ENCODE results near the gene PPP4R3A. TPM values are rescaled to one million over a fixed set of nuclear protein-coding genes. Genes with fewer than 3 reads are reported as not detected.
"Not testable (repeated sequence)": the region's sequence is repeated elsewhere in the genome, so short reads cannot be mapped to it uniquely, and the experiment has no call there.

The PPP4R3A gene
- total RNA-seq, 1 experiment from 2014 or later = 53.1 TPM

DNA sequence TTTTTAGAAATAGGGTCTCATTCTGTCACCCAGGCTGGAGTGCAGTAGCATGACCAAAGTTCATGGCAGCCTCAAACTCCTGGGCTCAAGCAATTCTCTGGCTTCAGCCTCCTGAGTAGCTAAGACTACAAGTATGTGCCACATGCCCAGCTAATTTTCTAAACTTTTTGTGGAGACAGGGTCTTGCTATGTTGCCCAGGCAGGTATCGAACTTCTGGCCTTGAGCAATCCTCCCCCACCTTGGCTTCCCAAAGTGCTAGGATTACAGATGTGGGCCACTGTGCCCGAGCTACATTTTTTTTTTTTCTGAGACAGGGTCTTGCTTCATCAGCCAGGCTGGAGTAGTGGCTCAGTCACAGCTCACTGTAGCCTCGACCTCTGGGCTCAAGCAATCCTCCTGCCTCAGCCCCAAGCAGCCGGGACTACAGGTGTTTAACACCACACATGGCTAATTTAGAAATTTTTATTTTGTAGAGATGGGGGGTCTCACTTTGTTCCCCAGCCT, 7.1 kb downstream of the PPP4R3A start:
- no peak for DNase-seq (ENCODE audit: low read depth)

DNA sequence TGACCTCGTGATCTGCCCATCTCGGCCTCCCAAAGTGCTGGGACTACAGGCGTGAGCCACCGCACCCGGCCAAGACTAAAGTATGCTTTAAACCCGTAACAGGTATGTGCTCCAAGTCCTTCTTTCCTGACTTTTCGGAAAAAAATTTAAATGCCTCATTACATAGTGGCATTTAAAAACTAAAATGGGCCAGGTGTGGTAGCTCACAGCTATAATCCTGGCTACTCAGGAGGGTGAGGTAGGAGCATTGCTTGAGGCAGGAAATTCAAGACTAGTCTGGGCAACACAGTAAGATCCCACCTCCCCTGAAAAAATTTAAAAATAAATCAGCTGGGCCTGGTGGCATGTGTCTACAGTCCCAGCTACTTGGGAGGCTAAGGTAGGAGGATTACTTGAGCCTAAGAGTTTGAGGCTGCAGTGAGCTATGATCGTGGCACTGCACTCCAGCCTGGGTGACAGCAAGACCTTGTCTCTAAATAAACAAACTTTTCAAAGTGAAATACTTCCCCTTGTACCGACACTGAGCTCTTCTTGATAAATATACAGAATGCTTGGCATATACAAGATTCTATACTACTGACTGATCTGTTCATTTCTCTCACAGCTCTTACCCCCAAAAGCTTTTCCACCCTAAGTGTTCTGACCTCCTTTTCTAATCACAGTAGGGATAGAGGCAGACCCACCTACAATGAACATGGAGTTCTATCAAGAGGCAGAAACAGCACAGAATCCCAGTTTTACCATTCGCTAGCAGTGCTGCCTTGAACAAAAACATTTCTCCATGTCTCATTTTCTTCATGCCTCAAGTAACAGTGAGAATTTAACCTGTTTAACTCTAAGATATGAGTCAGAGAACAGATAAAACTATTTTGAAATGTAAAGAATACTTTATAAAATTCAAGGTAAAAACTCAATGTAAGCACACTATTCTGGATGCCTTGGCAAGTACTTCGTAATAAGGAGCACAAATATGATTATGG, 7.9 kb downstream of the PPP4R3A start:
- DNase-seq (ENCODE audit: low read depth) = no peak

DNA sequence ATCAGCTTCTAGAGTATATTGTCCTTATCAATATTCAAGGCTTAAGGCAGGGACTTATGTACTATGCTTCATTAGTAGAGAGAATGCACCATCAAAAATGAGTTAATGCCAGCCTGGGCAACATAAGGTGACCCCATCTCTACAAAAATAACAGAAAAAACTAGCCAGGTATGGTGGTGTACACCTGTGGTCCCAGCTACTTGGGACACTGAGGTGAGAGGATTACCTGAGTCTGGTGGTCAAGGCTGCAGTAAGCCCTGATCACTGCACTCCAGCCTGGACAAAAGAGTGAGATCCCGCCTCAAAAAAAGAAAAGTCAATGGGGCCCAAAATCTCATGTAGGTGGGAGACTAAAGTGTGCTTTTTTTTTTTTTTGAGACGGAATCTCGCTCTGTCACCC, 8.8 kb downstream of the PPP4R3A start:
- DNase-seq (ENCODE audit: low read depth) = no peak

DNA sequence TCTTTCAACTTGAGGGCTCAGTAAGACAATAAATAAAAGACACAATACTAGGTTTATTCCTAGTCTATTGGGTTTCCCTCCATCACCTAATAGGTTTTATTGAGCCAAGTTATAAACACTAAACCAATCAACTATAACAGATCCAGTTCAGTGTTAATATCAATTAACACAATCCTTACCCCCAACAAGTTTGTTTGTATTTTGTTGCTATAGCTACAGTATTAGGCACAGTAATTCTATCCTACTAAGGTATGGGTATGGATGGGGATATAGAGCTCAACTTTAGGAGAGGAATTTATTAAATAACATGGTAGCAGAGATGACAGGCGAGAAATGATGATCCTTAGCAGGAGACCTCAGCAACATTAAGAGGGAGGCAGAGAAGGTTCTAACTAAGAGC, 13.3 kb downstream of the PPP4R3A start:
- no peak for DNase-seq (ENCODE audit: low read depth)

DNA sequence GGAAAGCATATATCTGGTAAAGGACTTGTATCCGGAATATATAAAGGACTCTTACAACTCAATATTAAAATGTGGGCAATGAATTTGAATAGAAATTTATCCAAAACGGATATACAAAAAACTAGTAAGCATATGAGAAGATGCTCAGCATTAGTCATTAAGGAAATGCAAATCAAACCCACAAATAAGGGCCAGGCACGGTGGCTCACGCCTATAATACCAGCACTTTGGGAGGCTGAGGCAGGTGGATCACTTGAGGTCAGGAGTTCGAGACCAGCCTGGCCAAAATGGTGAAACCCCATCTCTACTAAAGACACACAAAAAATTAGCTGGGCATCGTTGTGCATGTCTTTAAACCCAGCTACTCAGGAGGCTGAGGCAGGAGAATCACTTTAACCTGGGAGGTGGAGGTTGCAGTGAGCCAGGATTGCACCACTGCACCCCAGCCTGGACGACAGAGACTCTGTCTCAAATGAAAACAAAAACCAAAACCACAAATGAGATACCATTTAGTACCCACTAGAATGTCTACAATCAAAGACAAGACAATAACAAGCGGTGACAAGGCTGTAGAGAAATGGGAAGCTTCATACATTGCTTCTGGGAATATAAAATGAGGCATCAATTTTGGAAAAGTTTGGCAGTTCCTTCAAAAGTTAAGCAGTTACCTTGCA, 15.6 kb downstream of the PPP4R3A start:
- not testable (repeated sequence) for DNase-seq (ENCODE audit: low read depth)

DNA sequence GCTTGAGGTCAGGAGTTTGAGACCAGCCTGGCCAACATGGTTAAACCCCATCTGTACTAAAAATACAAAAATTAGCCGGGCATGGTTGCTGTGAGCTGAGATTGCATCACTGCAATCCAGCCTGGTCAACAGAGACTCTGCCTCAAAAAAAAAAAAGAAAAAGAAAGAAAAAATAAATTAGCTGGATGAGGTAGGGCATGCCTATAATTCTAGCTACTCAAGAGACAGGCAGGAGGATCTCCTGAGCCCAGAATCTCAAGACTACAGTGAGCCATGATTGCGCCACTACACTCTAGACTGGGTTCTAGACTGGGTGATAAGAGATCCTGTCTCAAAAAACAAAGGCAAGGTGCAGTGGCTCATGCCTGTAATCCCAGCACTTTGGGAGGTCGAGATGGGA, 16.9 kb downstream of the PPP4R3A start:
- no peak for DNase-seq (ENCODE audit: low read depth)

DNA sequence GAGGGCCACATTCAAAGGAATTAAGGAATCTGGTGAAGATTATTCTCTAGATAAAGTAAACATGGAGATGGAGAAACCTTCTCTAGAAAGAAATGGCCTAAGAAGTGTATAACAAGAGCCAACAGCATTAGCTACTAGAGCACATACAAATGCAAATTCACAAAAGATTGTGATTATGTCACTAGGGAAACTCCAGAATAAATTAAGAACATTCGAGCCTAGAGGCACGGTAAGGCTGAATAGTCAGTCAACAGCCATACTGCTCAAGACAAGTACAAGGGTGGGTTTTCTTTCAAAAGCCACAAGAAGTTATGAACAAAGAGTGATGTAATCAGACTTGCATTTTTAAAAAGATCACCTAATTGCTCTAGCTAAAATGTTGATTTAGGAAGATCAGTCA, 25.4 kb downstream of the PPP4R3A start:
- no peak for DNase-seq (ENCODE audit: low read depth)

DNA sequence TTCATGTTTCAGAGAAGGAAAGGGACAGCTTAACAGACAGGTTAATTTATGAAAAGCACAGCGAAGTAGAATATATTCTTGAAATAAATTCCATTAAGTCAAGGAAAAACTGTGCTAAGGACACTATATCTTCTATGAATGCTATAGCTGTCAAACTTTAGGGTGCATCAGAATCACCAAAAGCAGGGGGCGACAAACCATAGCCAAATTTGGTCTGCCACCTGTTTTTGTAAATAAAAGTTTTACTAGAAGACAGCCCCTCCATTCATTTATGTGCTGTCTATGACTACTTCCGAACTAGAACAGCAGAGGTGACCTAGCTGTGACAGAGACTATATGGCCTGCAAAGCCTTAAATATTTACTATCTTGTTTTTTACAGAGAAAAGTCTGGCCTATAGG, 25.9 kb downstream of the PPP4R3A start:
- no peak for DNase-seq (ENCODE audit: low read depth)

DNA sequence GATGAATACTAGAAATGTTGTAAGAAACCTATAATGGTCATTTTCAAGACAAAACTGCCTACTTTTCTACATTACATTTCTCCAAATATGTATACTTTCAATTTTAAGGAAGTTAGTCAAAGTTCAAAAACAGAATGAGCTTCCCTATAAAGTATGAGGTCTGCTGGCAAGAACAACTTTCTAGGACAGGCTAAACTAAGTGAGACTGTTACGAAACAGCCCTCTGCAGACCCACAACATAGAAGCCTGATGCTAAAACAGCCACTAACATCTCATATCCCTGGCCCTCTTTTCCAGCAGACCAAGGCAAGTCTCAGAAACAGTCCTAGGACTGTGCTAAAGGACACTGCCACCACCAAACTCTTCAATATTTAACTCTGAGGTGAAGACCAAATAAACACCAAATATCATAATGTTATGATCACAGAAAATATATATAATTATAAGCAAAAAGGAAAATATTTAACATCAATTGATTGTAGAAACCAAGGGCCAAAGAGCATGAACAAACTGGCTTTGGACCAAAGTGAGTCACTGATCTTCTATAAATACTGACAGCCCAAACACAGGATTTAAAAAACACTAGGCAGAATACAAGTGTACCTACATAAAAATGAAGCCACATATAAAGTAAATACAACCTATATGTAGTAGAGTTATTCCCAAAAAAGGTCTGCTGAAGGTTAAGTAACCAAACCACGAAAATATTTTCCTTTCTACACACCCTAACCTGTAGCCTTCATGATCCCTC, 27.7 kb downstream of the PPP4R3A start:
- peak; percentile 7 for DNase-seq (ENCODE audit: low read depth)

DNA sequence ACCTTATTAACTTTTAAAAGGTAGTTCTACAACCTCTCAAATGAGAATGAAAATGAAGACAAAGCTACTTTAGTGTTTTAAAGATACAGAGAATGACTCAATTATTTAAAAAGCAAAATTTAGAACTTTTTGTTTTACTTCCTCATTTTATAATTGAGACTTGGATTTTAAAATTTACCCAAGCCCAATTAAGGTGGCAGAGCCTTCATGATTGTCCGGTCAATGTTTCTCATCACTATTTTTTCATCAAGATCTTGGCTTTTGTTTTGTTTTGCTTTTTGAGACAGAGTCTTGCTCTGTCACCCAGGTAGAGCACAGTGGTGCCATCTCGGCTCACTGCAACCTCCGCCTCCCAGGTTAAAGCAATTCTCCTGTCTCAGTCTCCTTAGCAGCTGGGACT, 32.7 kb downstream of the PPP4R3A start:
- DNase-seq (ENCODE audit: low read depth) = no peak

DNA sequence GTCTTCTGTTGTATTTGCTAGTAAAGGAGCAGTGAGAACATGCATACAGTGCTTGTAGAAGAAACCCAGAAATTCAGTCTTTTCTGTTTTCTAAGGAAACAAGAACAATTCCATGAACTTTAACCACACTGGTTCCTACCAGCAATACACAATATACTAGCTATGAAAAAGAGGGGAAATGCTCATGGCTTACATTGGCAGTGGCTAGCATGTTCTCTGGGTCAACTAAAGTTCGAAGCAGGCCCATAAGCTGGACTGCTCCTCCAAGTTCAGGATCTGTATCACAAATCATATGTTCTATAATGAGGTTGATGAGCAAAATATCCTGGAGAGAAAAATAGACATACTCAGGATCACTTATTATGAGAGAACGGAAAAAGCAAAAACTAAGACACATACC, 37.1 kb downstream of the PPP4R3A start:
- DNase-seq (ENCODE audit: low read depth) = no peak

DNA sequence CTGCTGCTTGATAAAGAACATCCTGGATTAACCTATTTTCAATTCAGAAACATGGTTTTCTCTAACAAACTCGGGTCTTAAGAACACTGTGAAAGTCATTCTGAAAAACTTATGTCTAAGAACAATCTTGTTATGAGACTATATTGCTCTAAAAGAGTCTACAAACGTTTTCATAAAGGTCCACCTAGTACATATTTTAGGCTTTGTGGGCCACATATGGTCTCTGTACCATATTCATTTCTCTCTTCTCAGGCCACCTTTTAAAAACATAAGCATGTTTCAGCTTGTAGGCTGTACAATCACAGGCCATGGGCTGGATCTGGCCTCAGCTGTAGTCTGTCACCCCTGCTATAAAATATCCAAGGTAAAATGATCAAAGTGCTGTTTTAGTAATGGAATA, 39.9 kb downstream of the PPP4R3A start:
- no peak for DNase-seq (ENCODE audit: low read depth)

DNA sequence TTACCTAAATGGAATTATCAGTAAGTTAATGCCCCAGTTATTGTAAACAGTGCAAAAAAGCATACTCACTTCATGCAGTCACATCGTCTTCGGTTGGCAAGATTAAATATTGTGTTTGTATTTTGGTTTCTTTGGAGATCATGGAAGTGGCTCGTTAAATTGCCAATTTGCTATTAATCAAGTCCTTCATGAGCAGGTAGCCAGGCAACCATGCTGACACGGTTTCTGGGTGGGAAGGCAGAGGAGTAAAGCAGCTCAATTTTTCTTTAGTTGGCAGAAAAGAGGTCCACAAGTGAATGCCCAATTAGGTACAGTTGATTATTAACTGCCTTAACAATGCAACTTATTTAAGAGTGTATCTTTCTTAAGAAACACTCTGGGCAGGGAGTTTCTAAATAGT, 43.9 kb downstream of the PPP4R3A start:
- DNase-seq (ENCODE audit: low read depth) = no peak

DNA sequence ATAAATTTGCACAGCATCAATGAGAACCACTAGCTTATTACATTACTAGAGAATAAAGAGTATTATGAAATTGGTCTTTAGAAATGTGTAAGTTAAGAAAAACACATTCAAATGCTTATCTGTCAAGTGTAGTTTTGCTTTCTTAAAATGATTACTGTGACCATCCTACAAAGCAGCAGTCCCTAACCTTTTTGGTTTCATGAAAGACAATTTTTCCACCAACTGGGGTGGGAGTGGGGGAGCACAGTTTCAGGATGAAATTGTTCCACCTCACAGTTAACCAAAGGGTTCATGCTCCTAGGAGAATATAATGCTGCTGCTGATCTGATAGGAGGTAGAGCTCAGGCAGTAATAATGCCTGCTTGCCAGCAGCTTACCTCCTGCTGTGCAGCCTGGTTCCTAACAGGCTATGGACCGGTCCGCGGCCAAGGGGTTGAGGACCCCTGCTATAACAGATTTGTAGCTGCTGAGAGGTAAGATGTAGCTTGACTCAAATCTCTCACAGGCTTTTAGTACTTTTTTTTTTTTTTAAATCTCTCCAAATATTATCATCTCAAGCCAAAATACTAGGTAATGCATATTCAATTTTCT, 45.4 kb downstream of the PPP4R3A start:
- DNase-seq (ENCODE audit: low read depth) = no peak

DNA sequence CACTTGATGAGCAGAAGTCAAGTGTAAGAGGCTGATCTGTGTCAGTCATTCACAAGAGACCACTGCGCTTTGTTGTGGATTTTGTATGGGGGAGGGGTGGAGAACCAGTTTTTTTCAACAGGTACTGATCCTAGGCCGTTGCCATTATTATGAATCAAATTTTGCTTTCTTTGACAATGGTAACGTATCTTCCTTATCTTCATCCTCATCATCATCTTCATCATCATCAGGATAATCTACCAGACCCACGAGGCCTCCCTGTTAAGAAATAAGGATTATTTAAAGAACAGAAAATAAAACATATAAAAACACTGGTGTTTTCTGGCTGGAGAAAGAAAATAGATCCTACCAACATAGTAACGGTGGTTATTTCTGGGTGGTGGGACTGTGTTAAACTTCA, 51.5 kb downstream of the PPP4R3A start:
- no peak for DNase-seq (ENCODE audit: low read depth)

DNA sequence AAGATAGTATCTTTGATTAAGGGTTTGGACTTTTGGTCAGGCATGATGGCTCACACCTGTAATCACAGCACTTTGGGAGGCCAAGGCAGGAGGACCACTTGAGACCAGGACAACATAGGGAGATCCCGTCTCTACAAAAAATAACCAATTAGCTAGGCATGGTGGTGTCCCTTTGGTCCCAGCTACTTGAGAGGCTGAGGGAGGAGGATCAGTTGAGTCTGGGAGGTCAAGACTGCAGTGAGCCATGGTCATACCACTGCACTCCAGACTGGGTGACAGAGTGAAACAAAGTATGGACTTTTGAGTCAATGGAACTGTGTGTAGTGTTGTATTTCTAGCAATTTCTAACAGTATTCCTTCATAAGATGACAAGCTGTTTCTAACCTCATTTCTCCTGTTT, 53.8 kb downstream of the PPP4R3A start:
- DNase-seq (ENCODE audit: low read depth) = no peak

DNA sequence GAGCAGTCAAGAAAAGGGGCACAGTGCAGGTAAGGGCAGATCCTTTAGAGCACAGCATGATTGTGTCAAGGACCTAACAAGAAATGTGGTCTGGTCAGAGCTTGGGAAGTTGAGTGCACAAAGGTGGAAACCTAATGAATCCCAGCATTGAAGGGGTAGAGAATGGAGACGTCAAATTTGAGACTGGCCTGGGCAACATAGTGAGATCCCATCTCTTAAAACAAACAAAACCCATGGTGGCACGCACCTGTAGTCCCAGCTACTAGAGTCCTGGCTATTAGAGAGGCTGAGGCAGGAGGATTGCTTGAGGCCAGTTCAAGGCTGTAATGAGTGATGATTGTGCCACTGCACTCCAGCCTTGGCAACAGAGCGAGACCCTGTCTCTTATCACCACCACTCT, 55.5 kb downstream of the PPP4R3A start:
- no peak for DNase-seq (ENCODE audit: low read depth)

DNA sequence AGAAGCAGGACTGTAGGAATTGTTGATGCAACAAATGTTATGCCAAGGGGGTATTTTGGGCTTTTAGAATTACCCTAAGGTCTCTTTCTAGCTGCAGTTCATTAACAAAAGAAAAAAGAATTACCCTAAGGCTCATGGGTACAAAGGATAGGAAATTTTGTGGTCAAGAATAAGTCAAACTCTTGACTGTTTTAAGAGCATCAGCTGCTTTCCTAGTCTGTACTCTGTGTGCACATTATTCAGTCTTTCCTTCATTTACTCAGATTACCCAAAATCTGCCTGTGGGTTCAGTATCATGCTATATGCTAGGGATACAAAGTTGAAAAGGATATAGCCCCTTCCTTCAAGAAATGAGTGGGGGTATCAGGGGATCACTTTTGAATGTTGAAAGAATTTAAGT, 56.0 kb downstream of the PPP4R3A start:
- no peak for DNase-seq (ENCODE audit: low read depth)

DNA sequence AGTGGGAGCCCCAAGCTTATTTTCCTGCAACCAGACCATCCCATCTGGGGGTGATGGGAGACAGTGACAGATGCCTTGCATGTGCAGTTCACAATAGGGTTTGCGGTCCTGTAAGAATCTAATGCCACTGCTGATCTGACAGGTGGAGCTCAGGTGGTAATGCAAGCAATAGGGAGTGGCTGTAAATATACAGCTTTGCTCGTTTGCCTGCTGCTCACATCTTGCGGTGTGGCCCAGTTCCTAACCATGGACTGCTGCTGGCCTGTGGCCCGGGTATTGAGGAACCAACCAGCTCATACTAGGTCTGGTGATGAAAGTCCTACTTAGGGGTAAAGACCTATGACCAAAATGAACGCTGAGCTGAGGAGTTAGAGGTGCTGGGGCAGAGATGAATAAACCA, 56.4 kb downstream of the PPP4R3A start:
- DNase-seq (ENCODE audit: low read depth) = no peak

DNA sequence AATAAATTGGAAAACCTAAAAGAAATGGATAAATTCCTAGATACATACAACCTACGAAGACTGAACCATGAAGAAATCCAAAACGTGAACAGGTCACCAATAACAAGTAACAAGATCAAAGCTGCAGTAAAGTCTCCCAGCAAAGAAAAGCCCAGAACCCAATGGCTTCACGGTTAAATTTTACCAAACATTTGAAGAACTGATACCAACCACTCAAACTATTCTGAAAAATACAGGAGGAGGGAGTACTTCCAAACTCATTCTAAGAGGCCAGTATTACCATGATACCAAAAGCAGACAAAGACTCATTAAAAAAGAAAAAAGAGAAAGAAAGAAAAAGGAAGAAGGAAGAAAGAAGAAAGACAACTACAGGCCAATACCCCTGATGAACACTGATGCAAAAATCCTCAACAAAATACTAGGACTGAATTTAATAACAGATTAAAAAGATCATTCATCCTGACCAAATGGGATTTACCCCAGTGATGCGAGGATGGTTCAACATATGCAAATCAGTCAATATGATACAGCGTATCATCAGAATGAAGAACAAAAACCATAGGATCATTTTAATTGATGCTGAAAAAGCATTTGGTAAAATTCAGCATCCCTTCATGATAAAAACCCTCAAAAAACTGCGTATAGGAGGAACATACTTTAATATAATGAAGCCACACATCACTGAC, 65.6 kb downstream of the PPP4R3A start:
- DNase-seq (ENCODE audit: low read depth) = no peak

DNA sequence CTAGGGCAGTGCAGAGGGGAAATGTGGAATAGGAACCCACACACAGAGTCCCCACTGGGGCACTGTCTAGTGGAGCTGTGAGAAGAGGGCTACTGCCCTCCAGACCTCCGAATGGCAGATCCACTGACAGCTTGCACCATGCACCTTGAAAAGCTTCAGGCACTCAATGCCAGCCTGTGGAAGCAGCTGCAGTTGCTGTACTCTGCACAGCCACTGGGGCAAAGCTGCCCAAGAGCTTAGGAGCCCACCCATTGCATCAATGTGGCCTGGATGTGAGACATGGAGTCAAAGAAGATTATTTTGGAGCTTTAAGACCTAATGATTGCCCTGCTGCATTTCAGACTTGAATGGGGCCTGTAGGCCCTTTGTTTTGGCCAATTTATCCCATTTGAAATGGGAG, 70.8 kb downstream of the PPP4R3A start:
- no peak for DNase-seq (ENCODE audit: low read depth)
